IPS-18c (cell line): ENCODE measurements around the gene OCA2.

Source experiments
- H3K4me3 ChIP-seq: 2 replicates; pipeline ENCODE4 v1.7.0; 2013; ENCODE audit warnings: low read depth, mild to moderate bottlenecking, low read length, moderate library complexity; ENCODE audit not compliant: insufficient read depth
- H3K9me3 ChIP-seq: one replicate; pipeline ENCODE4 v1.6.1; 2013; ENCODE audit warnings: mild to moderate bottlenecking, low read length, moderate library complexity; ENCODE audit not compliant: control insufficient read depth, insufficient read depth

Gene OCA2

GRCh38 chr15:28096411-28096669 lies 2.8 kb downstream of the OCA2 start:
- peak overlapping the region; percentile 55 for H3K4me3 ChIP-seq
- no peaks in the 10 kb centered on the region for H3K9me3 ChIP-seq

- H3K9me3 ChIP-seq: no peaks in the 10 kb centered on the region
- H3K4me3 ChIP-seq: peak overlapping the region; percentile 55
Observed at GRCh38 chr15:28094732-28095521, 4.2 kb downstream of the OCA2 start.

GRCh38 chr15:28093752-28094535 lies 5.2 kb downstream of the OCA2 start:
- no peaks in the 10 kb centered on the region for H3K9me3 ChIP-seq

DNA sequence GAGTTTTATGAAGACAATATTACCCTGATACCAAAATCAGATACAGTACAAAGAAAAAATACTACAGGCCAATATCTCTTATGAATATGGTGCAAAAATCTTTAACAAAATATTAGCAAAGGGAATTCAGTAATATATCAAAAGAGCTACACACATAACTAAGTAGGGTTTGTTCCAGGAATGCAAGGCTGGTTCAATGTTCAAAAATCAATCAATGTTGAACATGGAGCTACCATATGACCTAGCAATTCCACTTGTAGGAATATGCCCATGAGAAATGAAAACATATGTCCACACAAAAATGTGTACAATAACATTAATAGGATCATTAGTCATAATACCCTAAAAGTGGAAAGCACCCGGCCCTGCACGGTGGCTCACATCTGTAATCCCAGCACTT lies 7.8 kb downstream of the OCA2 start:
- no peak overlapping the region for H3K4me3 ChIP-seq
- H3K9me3 ChIP-seq: no peaks in the 10 kb centered on the region

More at GRCh38 chr15:28093752-28094535, 5.2 kb downstream of the OCA2 start:
- peak overlapping the region; percentile 55; the same call in 1 of the 2 replicates for H3K4me3 ChIP-seq

DNA sequence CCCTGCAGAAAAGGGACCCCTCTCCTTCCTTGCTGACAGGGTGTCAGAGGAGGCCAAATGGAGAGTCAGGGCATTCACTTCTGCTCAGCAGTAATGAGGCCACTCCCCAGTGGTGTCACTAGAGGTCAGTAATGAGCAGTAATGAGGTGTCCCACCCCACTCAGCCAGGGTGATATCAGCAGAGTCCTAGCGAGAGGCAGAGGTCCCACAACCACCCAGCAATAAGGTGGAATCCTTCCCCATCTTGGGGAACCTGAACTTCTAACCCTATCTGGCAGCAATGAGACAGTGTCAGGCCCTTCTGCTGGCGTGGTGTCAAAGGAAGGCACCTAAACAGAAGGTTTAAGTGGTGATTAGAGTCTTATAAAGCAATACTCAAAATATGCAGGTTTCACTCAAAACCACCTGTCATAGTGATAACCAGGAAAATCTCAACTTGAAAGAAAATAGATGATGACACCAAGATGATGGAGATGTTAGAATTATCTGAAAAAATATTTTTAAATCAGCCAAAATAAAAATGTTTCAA lies 12.9 kb downstream of the OCA2 start:
- no peak overlapping the region for H3K4me3 ChIP-seq
- no peaks in the 10 kb centered on the region for H3K9me3 ChIP-seq

- Histone ChIP-seq H3K4me3 (no peak overlapping the region), H3K9me3 (no peaks in the 10 kb centered on the region)
Observed at GRCh38 chr15:28085489-28086174, 13.5 kb downstream of the OCA2 start.

- Histone ChIP-seq H3K4me3 (no peak overlapping the region), H3K9me3 (no peaks in the 10 kb centered on the region)
Observed at GRCh38 chr15:28084547-28084946, 14.6 kb downstream of the OCA2 start.

GRCh38 chr15:28082891-28083684 lies 16.0 kb downstream of the OCA2 start:
- Histone ChIP-seq H3K4me3 (no peak overlapping the region), H3K9me3 (no peaks in the 10 kb centered on the region)

GRCh38 chr15:28081594-28081993 lies 17.5 kb downstream of the OCA2 start:
- Histone ChIP-seq H3K9me3 (no peaks in the 10 kb centered on the region), H3K4me3 (no peak overlapping the region)

DNA sequence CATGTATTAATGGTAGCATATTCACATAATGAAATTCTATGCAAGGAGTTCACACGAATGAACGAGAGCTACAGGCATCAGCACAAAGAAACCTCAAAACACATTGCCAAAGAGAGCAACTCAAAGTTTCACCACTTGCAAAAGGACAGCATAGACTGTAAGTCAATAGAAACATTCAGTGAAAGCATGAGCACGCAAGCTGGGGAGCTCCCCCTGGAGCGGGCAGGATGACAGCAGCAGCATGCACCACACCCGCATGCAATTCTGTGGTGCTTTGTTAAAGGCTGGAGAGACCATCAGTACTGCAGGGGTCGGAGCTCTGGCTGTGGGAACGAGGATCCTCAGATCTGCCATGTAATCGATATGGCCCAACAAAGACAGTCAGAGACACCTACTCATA lies 18.7 kb downstream of the OCA2 start:
- H3K4me3 ChIP-seq: no peak overlapping the region
- no peaks in the 10 kb centered on the region for H3K9me3 ChIP-seq

DNA sequence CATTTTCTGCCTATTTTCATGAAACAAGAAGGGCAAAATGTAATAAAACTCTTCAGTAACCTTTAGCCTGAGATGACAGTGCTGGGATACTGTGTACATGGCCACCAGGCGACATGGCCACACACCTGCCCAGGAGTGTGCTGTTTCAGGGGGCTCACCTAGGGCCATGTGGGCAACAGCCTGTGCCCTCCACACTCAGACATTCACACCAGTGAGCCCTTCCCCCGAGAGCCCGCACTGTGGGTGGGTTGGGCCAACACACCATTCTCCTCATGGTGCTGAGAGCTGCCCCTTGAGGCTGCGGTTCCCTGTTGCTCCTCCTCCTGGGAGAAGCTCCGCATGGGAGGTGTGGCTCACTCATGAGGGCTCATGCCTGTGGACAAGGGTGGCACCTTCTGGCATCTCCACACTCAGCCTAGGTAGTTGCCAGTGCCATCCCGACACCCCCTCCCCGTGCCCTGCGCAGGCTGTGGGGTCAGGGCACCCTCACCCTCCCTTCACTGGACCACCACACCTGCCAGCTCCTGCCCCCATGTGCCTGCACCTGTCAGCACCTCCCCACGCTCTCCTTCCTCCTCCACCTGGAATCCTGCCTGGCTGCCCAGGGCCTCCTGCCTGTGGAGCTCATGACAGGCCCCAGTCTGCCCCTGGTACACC lies 19.7 kb downstream of the OCA2 start:
- H3K4me3 ChIP-seq: no peak overlapping the region
- no peaks in the 10 kb centered on the region for H3K9me3 ChIP-seq

DNA sequence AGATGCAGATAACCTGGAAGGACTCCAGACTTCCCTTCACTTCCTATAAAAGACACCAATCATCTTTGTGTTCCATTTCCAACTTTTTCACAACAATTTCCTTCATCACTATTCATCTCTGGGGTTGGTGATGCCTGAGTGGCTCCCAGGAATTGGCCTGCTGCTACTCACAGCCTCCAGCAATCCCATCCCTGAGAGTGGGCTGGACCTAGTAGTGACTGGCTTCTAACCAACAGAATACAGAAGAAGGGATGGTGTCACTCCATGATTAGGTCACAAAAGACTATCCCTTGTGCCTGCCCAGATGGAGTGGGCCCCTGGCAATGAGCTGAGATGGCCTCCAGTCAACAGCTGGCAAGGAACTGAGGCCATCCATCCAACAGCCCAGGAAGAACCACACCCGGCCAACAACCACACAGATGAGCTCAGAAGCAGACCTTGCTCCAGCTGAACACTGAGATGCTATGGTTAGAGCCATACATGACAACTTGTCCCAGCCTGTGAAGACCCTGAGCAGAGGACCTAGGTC lies 20.9 kb downstream of the OCA2 start:
- Histone ChIP-seq H3K9me3 (no peaks in the 10 kb centered on the region), H3K4me3 (no peak overlapping the region)

DNA sequence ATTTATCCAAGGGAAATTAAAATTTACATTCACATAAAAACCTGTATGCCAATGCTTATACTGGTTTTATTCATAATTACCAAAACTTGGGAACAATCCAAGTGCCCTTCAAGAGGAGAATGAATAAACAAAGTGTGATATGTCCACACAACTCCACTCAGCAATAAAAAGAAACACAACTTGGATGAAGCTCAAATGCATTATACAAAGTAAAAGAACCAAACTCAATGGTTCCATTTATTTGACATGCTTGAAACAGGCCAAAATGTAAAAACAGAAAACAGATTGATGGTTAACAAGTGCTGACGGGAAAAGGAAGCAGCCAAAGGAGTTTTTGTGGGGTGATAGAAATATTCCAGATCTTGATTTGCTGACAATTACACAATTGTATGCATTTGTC lies 23.5 kb downstream of the OCA2 start:
- Histone ChIP-seq H3K9me3 (peaks cover 2% of the 10 kb centered on the region), H3K4me3 (no peak overlapping the region)

GRCh38 chr15:28068930-28069329 lies 30.2 kb downstream of the OCA2 start:
- Histone ChIP-seq H3K4me3 (no peak overlapping the region), H3K9me3 (peaks cover 2% of the 10 kb centered on the region)

DNA sequence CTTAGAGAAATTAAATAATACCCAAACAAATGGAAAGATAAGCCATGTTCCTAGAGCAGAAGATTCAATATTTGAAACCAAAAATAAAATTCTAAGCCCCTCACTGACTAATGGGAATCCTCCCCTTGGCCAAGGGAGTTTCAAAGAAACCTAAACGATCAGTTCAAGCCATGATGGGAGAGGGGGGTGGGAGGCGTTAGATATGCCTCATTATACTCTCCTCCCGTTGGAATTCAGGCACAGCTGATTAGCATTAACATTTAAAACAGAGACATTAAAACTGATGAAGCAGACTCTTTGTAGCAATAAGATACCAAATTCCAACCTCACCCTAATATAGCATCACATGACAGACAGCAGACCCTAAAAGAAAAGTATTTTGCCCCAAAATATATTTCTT lies 32.9 kb downstream of the OCA2 start:
- H3K9me3 ChIP-seq: no peaks in the 10 kb centered on the region
- no peak overlapping the region for H3K4me3 ChIP-seq

DNA sequence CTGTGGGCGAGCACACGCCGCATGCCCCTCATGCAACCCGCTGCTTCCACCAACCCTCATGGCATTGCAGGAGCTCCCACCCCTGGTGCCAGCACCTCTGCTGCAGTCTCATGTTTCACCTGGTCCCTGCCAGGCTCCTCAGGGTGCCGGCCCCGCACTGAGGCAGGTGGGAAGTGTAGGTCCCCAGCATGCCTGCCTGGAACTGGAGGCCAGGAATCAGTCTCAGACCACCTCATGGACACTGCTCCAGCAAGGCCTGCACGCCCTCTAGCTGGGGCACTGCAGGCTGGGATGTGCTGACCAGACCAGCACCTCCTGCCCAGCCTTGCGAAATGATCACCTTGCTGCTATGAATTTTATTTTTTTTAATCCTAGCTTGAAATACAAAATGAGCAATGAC lies 39.1 kb downstream of the OCA2 start:
- no peak overlapping the region for H3K4me3 ChIP-seq

More for the DNA sequence above, 39.1 kb downstream of the OCA2 start:
- peaks cover 2% of the 10 kb centered on the region for H3K9me3 ChIP-seq
